Activated T-helper 17 cell treated with anti-CD3 and anti-CD28 coated beads, Interleukin-2, amount 50 U/mL, for 72 hours (primary cell): ENCODE results near the gene CSF1R. TPM values are rescaled to one million over a fixed set of nuclear protein-coding genes. Genes with fewer than 3 reads are reported as not detected.
"Not testable (repeated sequence)": the region's sequence is repeated elsewhere in the genome, so short reads cannot be mapped to it uniquely, and the experiment has no call there.

Experiments used
- ATAC-seq: fragments of 150-1000 bp; cut with Tn5 transposase; replicated peaks from 2 replicates; pipeline ENCODE4 v1.10.0; 2021; ENCODE audit warnings: mild to moderate bottlenecking, moderate library complexity
- H3K27ac Mint-ChIP-seq: one replicate; pipeline ENCODE4 v1.8.0; 2022; ENCODE audit warnings: mixed read lengths
- H3K27me3 Mint-ChIP-seq: one replicate; pipeline ENCODE4 v1.8.0; 2022; ENCODE audit warnings: mixed read lengths
- H3K36me3 Mint-ChIP-seq: one replicate; pipeline ENCODE4 v1.8.0; 2022; ENCODE audit warnings: low read depth, mild to moderate bottlenecking, mixed read lengths
- H3K4me1 Mint-ChIP-seq: one replicate; pipeline ENCODE4 v1.8.0; 2022; ENCODE audit warnings: mixed read lengths
- H3K4me3 Mint-ChIP-seq: one replicate; pipeline ENCODE4 v1.8.0; 2022; ENCODE audit warnings: mild to moderate bottlenecking, mixed read lengths
- H3K9me3 Mint-ChIP-seq: one replicate; pipeline ENCODE4 v1.8.0; 2022; ENCODE audit warnings: mixed read lengths
- total RNA-seq, 2 donors: library from RNA; stranded (reverse); gene quantifications; one replicate each; pipeline ENCODE4 v1.2.3, GENCODE V29; 2022

The CSF1R gene
- total RNA-seq, 2 donors from 2014 or later, result 0.87 to 2.8 TPM

DNA sequence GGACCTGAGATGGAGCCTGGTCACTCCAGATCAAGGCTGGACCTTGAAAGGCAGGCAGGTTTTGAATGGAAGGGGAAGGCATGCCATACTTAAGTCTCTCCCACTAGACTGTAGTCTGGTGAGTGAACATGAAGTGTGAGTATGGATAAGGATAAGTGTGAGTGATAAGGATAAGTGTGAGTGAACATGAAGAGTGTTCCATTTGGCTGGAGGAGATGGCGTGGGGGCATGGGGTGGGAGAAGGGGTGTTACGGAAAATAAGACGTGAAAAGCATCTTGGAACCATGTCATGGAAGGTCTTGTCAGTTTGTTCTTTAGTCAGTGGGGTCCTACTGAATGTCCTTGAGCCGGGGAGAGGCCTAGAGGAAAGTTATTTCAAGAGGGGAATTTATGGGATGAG lies 53.0 kb downstream of the CSF1R start:
- Mint-ChIP-seq H3K9me3 (no peaks in the 10 kb centered on the region), H3K4me1 (no peaks in the 10 kb centered on the region), H3K27me3 (no peaks in the 10 kb centered on the region), H3K36me3 (peaks cover 99% of the 10 kb centered on the region), H3K4me3 (no peak overlapping the region), H3K27ac (peak overlapping the region; percentile 8)
- no peak for ATAC-seq

DNA sequence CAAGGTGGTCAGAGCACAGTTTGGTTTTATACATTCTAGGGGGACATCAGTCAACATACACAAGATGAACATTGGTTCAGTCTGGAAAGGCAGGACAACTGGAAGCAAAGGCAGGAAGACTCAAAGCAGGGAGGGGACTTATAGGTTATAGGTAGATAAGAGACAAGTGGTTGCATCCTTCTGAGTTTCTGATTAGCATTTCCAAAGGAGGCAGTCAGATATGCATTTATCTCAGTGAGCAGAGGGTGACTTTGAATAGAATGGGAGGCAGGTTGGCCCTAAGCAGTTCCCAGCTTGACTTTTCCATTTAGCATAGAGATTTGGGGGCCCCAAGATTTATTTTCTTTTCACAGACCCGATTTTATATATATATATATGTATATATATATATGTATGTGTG lies 58.3 kb downstream of the CSF1R start:
- H3K36me3 Mint-ChIP-seq, result peaks cover 98% of the 10 kb centered on the region
- not testable (repeated sequence) for H3K9me3 Mint-ChIP-seq

GRCh38 chr5:150026682-150027172 lies 59.6 kb downstream of the CSF1R start:
- H3K27me3 Mint-ChIP-seq, result no peaks in the 10 kb centered on the region
- H3K36me3 Mint-ChIP-seq, result peaks cover 98% of the 10 kb centered on the region

More for the DNA sequence above, 58.3 kb downstream of the CSF1R start:
- ATAC-seq, H3K4me1 Mint-ChIP-seq, H3K27me3 Mint-ChIP-seq, H3K27ac Mint-ChIP-seq, H3K4me3 Mint-ChIP-seq: not testable (repeated sequence)

DNA sequence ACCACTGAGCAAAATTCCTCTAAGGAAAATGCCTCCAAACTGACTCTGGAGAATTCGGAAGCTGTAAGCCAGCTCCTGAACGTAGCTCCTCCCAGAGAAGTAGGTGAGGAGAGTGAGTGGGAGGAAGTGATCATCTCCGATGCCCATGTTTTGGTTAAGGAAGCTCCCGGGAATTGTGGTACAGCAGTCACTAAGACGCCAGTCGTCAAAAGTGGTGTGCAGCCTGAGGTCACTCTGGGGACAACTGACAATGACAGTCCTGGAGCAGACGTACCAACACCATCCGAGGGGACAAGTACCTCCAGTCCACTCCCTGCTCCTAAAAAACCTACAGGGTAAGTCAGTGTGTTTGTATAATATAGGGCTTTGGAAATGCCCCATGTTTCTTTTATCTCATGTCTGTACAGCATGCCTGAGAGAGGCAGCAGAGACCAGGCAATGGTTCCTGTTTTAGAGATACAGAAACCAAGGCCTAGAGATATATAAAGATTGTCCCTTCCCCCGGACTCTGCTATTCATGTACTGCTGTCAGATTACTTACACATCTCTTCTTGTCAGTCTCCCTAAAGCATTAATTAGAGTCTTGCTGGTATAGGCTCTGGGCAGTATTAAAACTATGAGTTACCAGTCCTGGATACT lies 61.9 kb downstream of the CSF1R start:
- no peak for ATAC-seq
- H3K36me3 Mint-ChIP-seq, result peaks cover 99% of the 10 kb centered on the region

More at GRCh38 chr5:150026682-150027172, 59.6 kb downstream of the CSF1R start:
- Mint-ChIP-seq H3K9me3 (no peaks in the 10 kb centered on the region), H3K4me1 (peaks cover 6% of the 10 kb centered on the region), H3K4me3 (no peak overlapping the region), H3K27ac (no peak overlapping the region)
- no peak for ATAC-seq

GRCh38 chr5:150023136-150023535 lies 63.2 kb downstream of the CSF1R start:
- Mint-ChIP-seq H3K4me1 (peaks cover 6% of the 10 kb centered on the region), H3K36me3 (peaks cover 99% of the 10 kb centered on the region), H3K27me3 (no peaks in the 10 kb centered on the region), H3K4me3 (no peak overlapping the region), H3K9me3 (no peaks in the 10 kb centered on the region), H3K27ac (no peak overlapping the region)
- no peak for ATAC-seq

More for the DNA sequence above, 61.9 kb downstream of the CSF1R start:
- Mint-ChIP-seq H3K9me3 (no peaks in the 10 kb centered on the region), H3K27me3 (no peaks in the 10 kb centered on the region), H3K4me3 (no peak overlapping the region), H3K4me1 (peaks cover 6% of the 10 kb centered on the region), H3K27ac (peak overlapping the region; percentile 23)

DNA sequence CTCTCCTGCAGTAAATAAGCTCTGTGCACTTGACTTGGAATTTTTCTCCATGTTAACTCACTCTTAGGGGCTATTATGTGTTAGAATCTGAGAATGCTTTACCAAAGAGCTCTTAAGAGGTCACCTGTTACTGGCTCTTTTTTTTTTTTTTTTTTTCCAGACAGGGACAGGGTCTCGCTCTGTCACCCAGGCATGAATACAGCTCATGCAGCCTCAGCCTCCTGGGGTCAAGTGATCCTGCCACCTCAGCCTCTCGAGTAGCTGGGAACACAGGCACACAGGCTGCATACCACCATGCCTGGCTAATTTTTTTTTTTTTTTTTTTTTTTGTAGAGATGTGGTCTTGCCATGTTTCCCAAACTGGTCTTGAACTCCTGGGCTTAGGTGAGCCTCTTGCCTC lies 63.7 kb downstream of the CSF1R start:
- no peak for ATAC-seq

DNA sequence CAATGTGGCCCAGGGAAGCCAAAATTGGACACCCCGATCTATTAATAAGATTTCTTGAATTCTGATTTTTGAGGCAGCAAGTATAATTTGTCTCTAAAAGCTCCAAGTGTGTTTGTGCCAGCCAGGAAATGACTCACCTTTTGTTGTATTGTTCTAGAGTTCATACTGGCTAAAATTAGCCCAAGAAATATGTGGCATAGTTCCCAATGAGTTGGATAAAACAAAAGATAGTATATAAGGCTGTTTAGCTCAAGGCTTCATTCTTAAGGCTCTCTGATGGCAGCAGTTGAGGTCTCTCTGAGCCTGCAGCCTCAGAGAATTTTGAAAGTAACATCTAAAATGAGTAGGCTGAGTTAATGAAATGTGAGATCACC lies 64.2 kb downstream of the CSF1R start:
- Mint-ChIP-seq H3K9me3 (no peaks in the 10 kb centered on the region), H3K27me3 (no peaks in the 10 kb centered on the region), H3K4me3 (no peak overlapping the region), H3K4me1 (peaks cover 6% of the 10 kb centered on the region), H3K27ac (peak overlapping the region; percentile 74), H3K36me3 (peaks cover 99% of the 10 kb centered on the region)
- no peak for ATAC-seq

More for the DNA sequence above, 63.7 kb downstream of the CSF1R start:
- Mint-ChIP-seq H3K4me3 (no peak overlapping the region), H3K27me3 (no peaks in the 10 kb centered on the region), H3K27ac (peak overlapping the region; percentile 74), H3K9me3 (no peaks in the 10 kb centered on the region), H3K36me3 (peaks cover 99% of the 10 kb centered on the region), H3K4me1 (peaks cover 6% of the 10 kb centered on the region)

DNA sequence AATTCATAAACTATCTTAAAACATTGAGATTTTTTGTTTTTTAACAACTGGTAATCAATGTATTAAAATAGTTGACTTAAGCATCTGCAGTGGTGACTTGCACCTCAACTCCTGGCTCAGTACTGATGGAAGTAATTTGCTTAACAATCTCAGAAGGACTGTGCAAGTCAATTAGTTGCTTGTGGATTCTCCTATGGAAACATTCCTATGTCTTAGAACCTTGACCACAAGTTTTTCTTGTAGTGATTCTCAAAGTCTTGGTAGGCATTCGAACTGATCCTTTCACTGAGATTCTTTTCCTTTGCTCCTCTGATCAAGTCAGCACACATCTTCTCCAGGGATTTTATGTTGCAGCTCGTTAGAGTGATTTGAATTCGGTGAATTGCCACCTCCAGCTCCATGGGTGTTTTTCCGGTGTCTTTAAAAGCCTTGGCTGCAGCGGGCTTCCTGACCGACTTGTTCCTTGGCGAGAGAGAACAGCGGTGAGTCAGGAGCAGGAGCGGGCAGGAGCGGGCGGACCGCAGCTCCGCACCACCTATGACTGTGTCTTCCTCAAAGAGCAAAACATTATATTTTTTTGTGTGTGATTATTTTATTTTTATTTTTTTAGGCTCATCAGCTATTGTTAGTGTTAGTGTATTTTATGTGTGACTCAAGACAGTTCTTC lies 64.7 kb downstream of the CSF1R start:
- ATAC-seq, result no peak
- Mint-ChIP-seq H3K9me3 (no peaks in the 10 kb centered on the region), H3K4me1 (peaks cover 6% of the 10 kb centered on the region), H3K27me3 (no peaks in the 10 kb centered on the region), H3K4me3 (no peak overlapping the region), H3K36me3 (peaks cover 99% of the 10 kb centered on the region), H3K27ac (peak overlapping the region; percentile 74)

DNA sequence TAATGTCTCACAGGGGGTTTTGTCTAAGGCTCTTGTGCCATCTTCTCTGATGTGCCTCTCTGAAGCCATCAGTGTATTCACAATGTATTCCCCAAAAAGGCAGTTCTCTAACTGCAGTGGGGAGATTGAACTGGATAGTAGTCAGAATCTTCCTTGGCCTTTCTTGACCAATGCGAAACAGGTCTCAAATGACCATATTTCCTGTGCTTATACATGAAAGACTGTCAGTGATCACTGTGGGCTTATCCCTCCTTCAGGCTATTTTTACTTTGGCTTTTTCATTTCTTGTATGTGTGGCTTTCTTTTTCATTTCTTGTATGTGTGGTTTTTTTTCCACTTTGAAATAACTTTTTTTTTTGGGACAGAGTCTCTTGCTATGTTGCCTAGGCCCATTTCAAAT lies 66.1 kb downstream of the CSF1R start:
- peak overlapping the region; percentile 6 for H3K27ac Mint-ChIP-seq
- ATAC-seq, result peak; percentile 21

DNA sequence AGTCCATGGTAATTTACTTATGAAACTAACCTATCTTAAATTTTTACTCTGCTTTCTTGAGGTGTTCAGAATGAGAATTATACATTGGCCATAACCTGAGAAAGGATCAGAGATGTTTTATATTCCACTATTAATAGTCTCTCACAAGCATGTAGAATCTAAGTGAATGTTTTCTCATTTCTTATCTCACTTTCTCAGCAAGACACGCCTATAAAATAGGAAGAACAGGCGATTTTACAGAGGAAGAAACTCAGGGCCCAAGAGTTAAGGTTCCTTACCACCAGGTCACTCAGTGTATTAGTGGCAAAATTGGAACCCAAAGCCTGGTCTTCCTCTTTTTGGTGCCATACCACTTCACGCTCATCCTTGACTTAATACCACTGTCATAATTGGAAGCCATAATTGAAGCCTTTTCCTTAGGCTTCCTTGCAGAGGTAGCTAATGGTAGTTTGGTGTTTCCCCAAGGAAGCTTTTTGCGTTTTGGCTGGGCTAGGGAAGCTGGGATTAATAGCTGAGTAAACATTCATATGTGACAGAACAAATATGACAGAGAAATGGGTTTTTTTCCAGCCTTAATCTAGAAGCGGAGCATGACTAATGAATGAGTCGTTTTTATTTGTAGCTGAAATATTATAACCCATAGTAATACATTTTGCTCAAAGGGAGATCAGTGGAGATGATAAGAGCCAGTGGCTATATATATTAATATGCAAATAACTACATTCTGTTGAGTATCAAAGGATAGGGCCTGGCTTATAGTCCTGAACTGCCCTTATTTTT lies 68.9 kb downstream of the CSF1R start:
- ATAC-seq, result no peak
- Mint-ChIP-seq H3K36me3 (peaks cover 100% of the 10 kb centered on the region), H3K9me3 (no peaks in the 10 kb centered on the region), H3K27me3 (no peaks in the 10 kb centered on the region), H3K4me3 (no peak overlapping the region), H3K27ac (no peak overlapping the region), H3K4me1 (peaks cover 6% of the 10 kb centered on the region)

More for the DNA sequence above, 66.1 kb downstream of the CSF1R start:
- Mint-ChIP-seq H3K4me3 (no peak overlapping the region), H3K27me3 (no peaks in the 10 kb centered on the region), H3K4me1 (peaks cover 6% of the 10 kb centered on the region), H3K36me3 (peaks cover 99% of the 10 kb centered on the region), H3K9me3 (no peaks in the 10 kb centered on the region)

DNA sequence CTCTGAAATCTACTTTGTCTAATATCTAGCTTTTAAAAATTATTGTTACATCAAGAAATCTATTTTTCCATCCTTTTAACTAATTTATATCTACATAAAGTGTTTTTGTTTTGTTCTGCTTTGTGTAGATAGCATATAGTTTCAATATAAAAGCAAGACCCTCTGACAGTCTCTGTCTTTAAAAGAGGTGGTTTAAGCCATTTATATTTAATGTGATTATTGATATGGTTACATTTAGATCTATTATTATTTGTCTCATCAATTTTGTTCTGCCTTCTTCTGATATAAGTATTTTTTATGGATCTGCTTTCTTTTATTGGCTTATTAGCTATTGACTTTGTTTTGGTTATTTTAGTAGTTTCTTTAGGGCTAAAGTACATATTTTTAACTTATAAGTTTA lies 69.8 kb downstream of the CSF1R start:
- Mint-ChIP-seq H3K9me3 (no peaks in the 10 kb centered on the region), H3K4me1 (no peaks in the 10 kb centered on the region), H3K27me3 (no peaks in the 10 kb centered on the region), H3K27ac (peak overlapping the region; percentile 46), H3K4me3 (no peak overlapping the region), H3K36me3 (peaks cover 100% of the 10 kb centered on the region)
- ATAC-seq, result no peak

GRCh38 chr5:150015415-150015814 lies 70.9 kb downstream of the CSF1R start:
- peaks cover 100% of the 10 kb centered on the region for H3K36me3 Mint-ChIP-seq
- no peak for ATAC-seq
- no peaks in the 10 kb centered on the region for H3K9me3 Mint-ChIP-seq
- H3K4me1 Mint-ChIP-seq, result no peaks in the 10 kb centered on the region
- H3K4me3 Mint-ChIP-seq, result no peak overlapping the region
- no peak overlapping the region for H3K27ac Mint-ChIP-seq
- H3K27me3 Mint-ChIP-seq, result no peaks in the 10 kb centered on the region

DNA sequence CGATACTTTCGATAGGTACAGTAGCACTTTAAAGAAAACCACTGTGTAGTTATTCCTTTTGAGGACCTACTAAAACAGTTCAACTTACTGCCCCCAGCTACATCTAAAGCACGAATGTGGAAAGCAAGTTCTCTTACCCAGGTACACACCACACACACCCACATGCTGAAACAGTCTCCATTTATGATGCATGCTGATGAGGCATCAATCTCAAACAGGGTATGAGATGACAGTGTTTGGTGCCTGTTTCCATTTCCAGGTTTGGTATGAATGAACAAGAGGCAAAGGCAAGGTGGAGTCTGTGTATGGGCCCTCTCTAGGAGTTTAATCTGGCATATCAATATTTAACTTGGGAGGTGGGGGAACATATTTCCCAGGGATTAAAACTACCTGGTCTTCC lies 71.9 kb downstream of the CSF1R start:
- H3K4me3 Mint-ChIP-seq, result no peak overlapping the region
- peaks cover 100% of the 10 kb centered on the region for H3K36me3 Mint-ChIP-seq
- H3K9me3 Mint-ChIP-seq, result no peaks in the 10 kb centered on the region
- H3K27ac Mint-ChIP-seq, result no peak overlapping the region
- no peaks in the 10 kb centered on the region for H3K27me3 Mint-ChIP-seq
- H3K4me1 Mint-ChIP-seq, result no peaks in the 10 kb centered on the region
- ATAC-seq, result peak; percentile 85

- Mint-ChIP-seq H3K27me3 (no peaks in the 10 kb centered on the region), H3K36me3 (peaks cover 100% of the 10 kb centered on the region), H3K9me3 (no peaks in the 10 kb centered on the region), H3K4me3 (no peak overlapping the region), H3K27ac (no peak overlapping the region), H3K4me1 (no peaks in the 10 kb centered on the region)
- no peak for ATAC-seq
Observed at GRCh38 chr5:150013931-150014330, 72.4 kb downstream of the CSF1R start.
